ENCODE results near the gene NELL1.

NELL1 gene

GRCh38 chr11:21529187-21529586, 859.8 kb downstream of the NELL1 start:
- DNase-seq: no peak

GRCh38 chr11:21534288-21534687, 864.9 kb downstream of the NELL1 start:
- DNase-seq: no peak

GRCh38 chr11:21537980-21538379, 868.6 kb downstream of the NELL1 start:
- DNase-seq: no peak

- no peak for DNase-seq
Observed at GRCh38 chr11:21541187-21541751, 871.9 kb downstream of the NELL1 start.

GRCh38 chr11:21543901-21544300, 874.5 kb downstream of the NELL1 start:
- DNase-seq: no peak

GRCh38 chr11:21545699-21546098, 876.3 kb downstream of the NELL1 start:
- DNase-seq: no peak

GRCh38 chr11:21546703-21547102, 877.3 kb downstream of the NELL1 start:
- DNase-seq: no peak

GRCh38 chr11:21552911-21553310, 883.5 kb downstream of the NELL1 start:
- DNase-seq: peak; percentile 62

GRCh38 chr11:21553795-21554194, 884.4 kb downstream of the NELL1 start:
- no peak for DNase-seq

GRCh38 chr11:21554284-21554683, 884.9 kb downstream of the NELL1 start:
- peak; percentile 37 for DNase-seq

- peak; percentile 46 for DNase-seq
Observed at GRCh38 chr11:21556926-21557325, 887.5 kb downstream of the NELL1 start.

- DNase-seq: no peak
Observed at GRCh38 chr11:21560466-21560975, 891.1 kb downstream of the NELL1 start.

- peak; percentile 81 for DNase-seq
Observed at GRCh38 chr11:21561581-21561980, 892.2 kb downstream of the NELL1 start.

GRCh38 chr11:21564095-21564494, 894.7 kb downstream of the NELL1 start:
- no peak for DNase-seq

- DNase-seq: peak; percentile 48
Observed at GRCh38 chr11:21564833-21565682, 895.7 kb downstream of the NELL1 start.

GRCh38 chr11:21566521-21567117, 897.2 kb downstream of the NELL1 start:
- no peak for DNase-seq

- no peak for DNase-seq
Observed at GRCh38 chr11:21567645-21568290, 898.4 kb downstream of the NELL1 start.

- DNase-seq: no peak
Observed at GRCh38 chr11:21572210-21572609, 902.8 kb downstream of the NELL1 start.

GRCh38 chr11:21582791-21583190, 913.4 kb downstream of the NELL1 start:
- no peak for DNase-seq

- DNase-seq: no peak
Observed at GRCh38 chr11:21588754-21589153, 919.4 kb downstream of the NELL1 start.

- DNase-seq: no peak
Observed at GRCh38 chr11:21602699-21603098, 933.3 kb downstream of the NELL1 start.

- DNase-seq: no peak
Observed at GRCh38 chr11:21603886-21604285, 934.5 kb downstream of the NELL1 start.

GRCh38 chr11:21604564-21604963, 935.2 kb downstream of the NELL1 start:
- DNase-seq: no peak

Data from fibroblast of upper back skin (primary cell).